HepG2 (cell line): ENCODE data around the gene NDUFS2. TPM values are rescaled to one million over a fixed set of nuclear protein-coding genes. Genes with fewer than 3 reads are reported as not detected.
A peak's percentile ranks its signal among the peaks of the same experiment; 100 is the strongest.

Experiments used
- BHLHE40 ChIP-seq: IDR thresholded peaks from 2 replicates; pipeline ENCODE4 v1.6.1; 2011; ENCODE audit warnings: low read length, improper control_type of control experiment
- BORCS8-MEF2B ChIP-seq: sonication (generic); formaldehyde crosslinking; IDR thresholded peaks from 2 replicates; pipeline ENCODE4 v1.8.0; 2022; ENCODE audit warnings: mild to moderate bottlenecking, missing genetic modification reagents
- ELF3 ChIP-seq: IDR thresholded peaks from 2 replicates; pipeline ENCODE4 v1.6.1; 2016; ENCODE audit warnings: missing genetic modification reagents, missing compliant biosample characterization
- GATAD2A ChIP-seq: IDR thresholded peaks from 2 replicates; pipeline ENCODE4 v1.6.1; 2016
- HDAC6 ChIP-seq: fragments of 200-600 bp; sonication (generic); IDR thresholded peaks from 2 replicates; pipeline ENCODE4 v1.7.0; 2017; ENCODE audit warnings: mild to moderate bottlenecking, antibody characterized with exemption, low read length, low read depth
- PRDM10 ChIP-seq: sonication (generic); formaldehyde crosslinking; IDR thresholded peaks from 2 replicates; pipeline ENCODE4 v1.4.0; 2020; ENCODE audit warnings: low read depth, missing genetic modification reagents
- SKIL ChIP-seq: sonication (generic); formaldehyde crosslinking; IDR thresholded peaks from 2 replicates; pipeline ENCODE4 v1.8.0; 2022; ENCODE audit warnings: missing genetic modification reagents, mild to moderate bottlenecking, moderate library complexity, borderline replicate concordance
- SMARCC2 ChIP-seq: fragments of 450-650 bp; IDR thresholded peaks from 2 replicates; pipeline ENCODE4 v1.6.1; 2017; ENCODE audit warnings: antibody characterized with exemption, mild to moderate bottlenecking
- SNAI1 ChIP-seq: sonication (generic); formaldehyde crosslinking; IDR thresholded peaks from 2 replicates; pipeline ENCODE4 v1.5.0; 2020; ENCODE audit warnings: mild to moderate bottlenecking, missing genetic modification reagents, borderline replicate concordance
- SP140L ChIP-seq: sonication (generic); formaldehyde crosslinking; IDR thresholded peaks from 2 replicates; pipeline ENCODE4 v1.4.0; 2020; ENCODE audit warnings: missing genetic modification reagents, borderline replicate concordance
- YEATS2 ChIP-seq: sonication (generic); formaldehyde crosslinking; IDR thresholded peaks from 2 replicates; pipeline ENCODE4 v1.4.0; 2020; ENCODE audit warnings: missing genetic modification reagents, borderline replicate concordance
- ZNF367 ChIP-seq: sonication (generic); formaldehyde crosslinking; IDR thresholded peaks from 2 replicates; pipeline ENCODE4 v1.4.0; 2020; ENCODE audit warnings: missing genetic modification reagents, borderline replicate concordance
- ZNF407 ChIP-seq: sonication (generic); formaldehyde crosslinking; IDR thresholded peaks from one replicate; pipeline ENCODE4 v1.5.1; 2020; ENCODE audit warnings: mild to moderate bottlenecking, missing genetic modification reagents; ENCODE audit errors: not compliant biosample characterization
- polyA plus RNA-seq, 8 experiments: library from polyadenylated mRNA; depleted of rRNA in 3 of 8; stranded (reverse) in 7 of 8; unstranded in 1 of 8; fragments of >200 nt; fragmentation: Illumina TruSeq in 4 of 8; extraction: Trizol in 4 of 8; gene quantifications; 2 replicates each; pipeline versions ENCODE4 v1.2.1 to v1.2.3, GENCODE V29; 2011 to 2016; ENCODE audit warnings: low read depth in 4 of 8, missing spikeins in 1 of 8, mixed read lengths in 1 of 8; ENCODE audit not compliant: insufficient read depth in 1 of 8
- total RNA-seq, 5 experiments: library from RNA; depleted of rRNA; stranded (reverse); fragments of >200 nt; fragmentation: Illumina TruSeq; extraction: Trizol; gene quantifications; 2 replicates each; pipeline ENCODE4 v1.2.3, GENCODE V29; 2016; ENCODE audit warnings: low read depth in 1 of 5

Gene NDUFS2
- total and polyA plus RNA-seq, 2 of the 13 experiments (the other 11 are each of a cell fraction or from before 2014, with no cell fraction given), result 89.9 to 118 TPM

GRCh38 chr1:161225534-161226319 lies 23.6 kb downstream of the NDUFS2 start, which contains the start of gene TOMM40L (continued):
- TF ChIP-seq ZNF367 (CRISPR knock-in tag), result no peak
- TF ChIP-seq ZNF407, result no peak
- no peak; the same call in 1 of the 2 replicates for TF ChIP-seq ELF3 (CRISPR knock-in tag)
- no peak for TF ChIP-seq BHLHE40
- TF ChIP-seq SP140L (CRISPR knock-in tag), result no peak
- no peak for TF ChIP-seq HDAC6
- TF ChIP-seq SMARCC2, result no peak
- TF ChIP-seq YEATS2, result no peak
- no peak for TF ChIP-seq PRDM10 (CRISPR knock-in tag)
- no peak for TF ChIP-seq SKIL (CRISPR knock-in tag)
- peak; percentile 58 for TF ChIP-seq GATAD2A
- 0 out of 2 replicates have a peak, but pooled peaks have one; percentile 13 for TF ChIP-seq SNAI1 (CRISPR knock-in tag)
- no peak for TF ChIP-seq BORCS8-MEF2B (CRISPR knock-in tag)
